NCI-H1436 (cell line): ENCODE data around the gene ATF7IP.
"Not testable (repeated sequence)": the region's sequence is repeated elsewhere in the genome, so short reads cannot be mapped to it uniquely, and the experiment has no call there.

Source experiments
- DNase-seq: peaks from one replicate; lab custom pipeline; 2025; lab: John Stamatoyannopoulos, UW

ATF7IP gene

GRCh38 chr12:14365294-14366208 lies at the start of gene ATF7IP:
ATF7IP (plus strand) TSS chr12:14365682; CDS start chr12:14423916, 58,234 bp downstream.
- DNase-seq: peak; percentile 92

GRCh38 chr12:14317362-14318146 lies 47.9 kb upstream of the ATF7IP start:
- DNase-seq: no peak

GRCh38 chr12:14319704-14320427 lies 45.6 kb upstream of the ATF7IP start:
- DNase-seq: not testable (repeated sequence)

GRCh38 chr12:14322403-14322802 lies 43.1 kb upstream of the ATF7IP start:
- DNase-seq: no peak

GRCh38 chr12:14325716-14326343 lies 39.7 kb upstream of the ATF7IP start:
- no peak for DNase-seq

- DNase-seq: no peak
Observed at GRCh38 chr12:14326699-14327098, 38.8 kb upstream of the ATF7IP start.

- DNase-seq: no peak
Observed at GRCh38 chr12:14327711-14328110, 37.8 kb upstream of the ATF7IP start.

- DNase-seq: no peak
Observed at GRCh38 chr12:14332482-14332881, 33.0 kb upstream of the ATF7IP start.

- no peak for DNase-seq
Observed at GRCh38 chr12:14340371-14340770, 25.1 kb upstream of the ATF7IP start.

GRCh38 chr12:14351524-14351923 lies 14.0 kb upstream of the ATF7IP start:
- DNase-seq: not testable (repeated sequence)

GRCh38 chr12:14352066-14352465 lies 13.4 kb upstream of the ATF7IP start:
- DNase-seq: not testable (repeated sequence)

- not testable (repeated sequence) for DNase-seq
Observed at GRCh38 chr12:14354665-14355064, 10.8 kb upstream of the ATF7IP start.

GRCh38 chr12:14356147-14356546 lies 9.3 kb upstream of the ATF7IP start:
- no peak for DNase-seq

GRCh38 chr12:14357486-14357885 lies 8.0 kb upstream of the ATF7IP start:
- no peak for DNase-seq

- DNase-seq: no peak
Observed at GRCh38 chr12:14362352-14362751, 3.1 kb upstream of the ATF7IP start.

- no peak for DNase-seq
Observed at GRCh38 chr12:14364583-14365271, 755 bp upstream of the ATF7IP start.

- no peak for DNase-seq
Observed at GRCh38 chr12:14366209-14367039, 942 bp downstream of the ATF7IP start.

- DNase-seq: no peak
Observed at GRCh38 chr12:14367040-14367661, 1.7 kb downstream of the ATF7IP start.

GRCh38 chr12:14369311-14369710 lies 3.8 kb downstream of the ATF7IP start:
- DNase-seq: no peak

GRCh38 chr12:14373217-14373616 lies 7.7 kb downstream of the ATF7IP start:
- DNase-seq: no peak
